HG03520 (cell line): ENCODE data around the gene INO80E.
"Not testable (repeated sequence)": the region's sequence is repeated elsewhere in the genome, so short reads cannot be mapped to it uniquely, and the experiment has no call there.

Experiments used
- ATAC-seq: cut with Tn5 transposase; IDR thresholded peaks from one replicate; pipeline ENCODE4 v1.9.1; 2021; ENCODE audit warnings: mild to moderate bottlenecking, moderate library complexity; ENCODE audit not compliant: unreplicated experiment

The INO80E gene

GRCh38 chr16:29995911-29996765, at the start of gene INO80E:
Gene INO80E, plus strand, starts transcription at chr16:29996241. Its CDS starts 70 bp downstream, at chr16:29996311.
- ATAC-seq, result peak; percentile 83

- no peak for ATAC-seq
Observed at GRCh38 chr16:29947897-29948296, 48.1 kb upstream of the INO80E start.

GRCh38 chr16:29950806-29951461, 45.1 kb upstream of the INO80E start:
- ATAC-seq, result no peak

- ATAC-seq, result no peak
Observed at GRCh38 chr16:29951625-29952365, 44.2 kb upstream of the INO80E start.

GRCh38 chr16:29958756-29959155, 37.3 kb upstream of the INO80E start:
- ATAC-seq, result no peak

- no peak for ATAC-seq
Observed at GRCh38 chr16:29959293-29959692, 36.7 kb upstream of the INO80E start.

- not testable (repeated sequence) for ATAC-seq
Observed at GRCh38 chr16:29959821-29960220, 36.2 kb upstream of the INO80E start.

GRCh38 chr16:29961127-29961478, 34.9 kb upstream of the INO80E start:
- no peak for ATAC-seq

GRCh38 chr16:29961479-29962343, 34.3 kb upstream of the INO80E start, which contains the start of gene TMEM219:
Gene TMEM219, plus strand, starts transcription at chr16:29962079. Its CDS starts 1,065 bp downstream, at chr16:29963144.
- peak; percentile 72 for ATAC-seq

- no peak for ATAC-seq
Observed at GRCh38 chr16:29962344-29962994, 33.6 kb upstream of the INO80E start.

GRCh38 chr16:29963021-29963743, 32.9 kb upstream of the INO80E start:
- ATAC-seq, result no peak

GRCh38 chr16:29968205-29968604, 27.8 kb upstream of the INO80E start:
- ATAC-seq, result no peak

- no peak for ATAC-seq
Observed at GRCh38 chr16:29971304-29971703, 24.7 kb upstream of the INO80E start.

- no peak for ATAC-seq
Observed at GRCh38 chr16:29972500-29972899, 23.5 kb upstream of the INO80E start.

GRCh38 chr16:29972992-29973383, 23.1 kb upstream of the INO80E start:
- ATAC-seq, result no peak

GRCh38 chr16:29973384-29974246, 22.4 kb upstream of the INO80E start, which contains the start of gene TAOK2:
Gene TAOK2, plus strand, starts transcription at chr16:29973868. Its CDS starts 3,905 bp downstream, at chr16:29977773.
- ATAC-seq, result peak; percentile 90

- no peak for ATAC-seq
Observed at GRCh38 chr16:29974291-29975133, 21.5 kb upstream of the INO80E start.
